Forelimb muscle (tissue), 1 donor: ENCODE results near the gene CLDN2. TPM values are rescaled to one million over a fixed set of nuclear protein-coding genes. Genes with fewer than 3 reads are reported as not detected.
"Not testable (repeated sequence)": the region's sequence is repeated elsewhere in the genome, so short reads cannot be mapped to it uniquely, and the experiment has no call there.

Experiments
- DNase-seq: peaks from one replicate; pipeline ENCODE4 v3.0.0-alpha.2; 2013; ENCODE audit warnings: low read depth
- polyA plus RNA-seq: library from polyadenylated mRNA; unstranded; fragments of 120-200 nt; gene quantifications from one replicate; pipeline ENCODE4 v1.2.1, GENCODE V29; 2013; ENCODE audit not compliant: insufficient read length

Gene CLDN2
- polyA plus RNA-seq, 1 donor = 0.75 TPM

DNA sequence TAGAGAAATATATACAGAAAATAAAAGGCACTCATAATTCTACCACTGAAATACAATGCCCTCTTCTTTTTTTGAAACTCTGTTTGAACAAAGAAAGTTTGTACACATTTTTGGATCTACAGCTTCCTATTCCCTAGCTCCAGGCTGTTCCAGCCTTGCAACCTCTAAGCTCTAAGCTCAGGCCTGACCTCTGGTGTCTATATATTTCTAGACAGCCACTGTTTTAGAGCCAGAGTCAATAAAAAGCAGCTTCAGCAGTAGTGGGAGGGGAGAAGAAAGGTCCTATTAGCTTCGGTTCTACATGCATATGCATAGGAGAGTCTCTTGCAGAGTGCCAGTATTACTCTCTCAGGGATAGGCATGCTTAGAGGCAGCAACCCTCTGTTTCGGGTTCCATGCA is 39.7 kb downstream of the CLDN2 start:
- DNase-seq = no peak

DNA sequence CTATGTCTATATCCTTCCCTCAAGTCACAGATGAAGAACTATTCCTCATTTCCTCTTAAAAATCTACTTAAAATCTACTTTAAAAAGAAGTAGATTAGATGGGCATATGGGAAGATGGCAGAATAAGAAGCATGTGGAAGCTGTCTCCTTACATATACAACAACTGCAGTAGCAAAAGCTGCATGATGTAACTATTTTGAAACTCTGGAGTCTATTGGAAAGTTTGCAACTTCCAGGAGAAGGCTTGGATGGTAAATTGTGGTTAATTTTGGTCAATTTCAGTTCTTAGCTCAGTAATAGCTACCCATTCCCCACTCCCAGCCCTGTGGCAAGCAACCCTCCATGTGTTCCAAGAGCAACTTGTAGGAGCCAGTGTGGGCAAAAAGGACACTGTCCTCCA is 42.9 kb downstream of the CLDN2 start:
- DNase-seq = no peak

DNA sequence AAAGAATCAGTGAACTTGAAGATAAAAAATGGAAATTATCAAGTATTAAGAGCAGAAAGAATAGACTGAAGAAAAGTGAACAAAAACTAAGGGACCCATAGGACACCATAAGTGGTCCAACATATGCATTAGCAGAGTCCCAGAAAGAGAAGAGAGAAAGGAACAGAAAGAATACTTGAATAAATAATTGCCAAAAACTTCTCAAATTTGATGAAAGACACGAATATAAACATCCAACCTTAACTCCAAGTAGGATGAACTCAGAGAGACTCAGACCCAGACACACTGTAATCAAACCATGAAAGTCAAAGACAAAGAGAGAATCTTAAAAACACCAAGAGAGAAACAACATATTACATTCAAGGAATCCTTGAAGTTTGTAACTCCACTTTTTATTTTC is 44.1 kb downstream of the CLDN2 start:
- no peak for DNase-seq

DNA sequence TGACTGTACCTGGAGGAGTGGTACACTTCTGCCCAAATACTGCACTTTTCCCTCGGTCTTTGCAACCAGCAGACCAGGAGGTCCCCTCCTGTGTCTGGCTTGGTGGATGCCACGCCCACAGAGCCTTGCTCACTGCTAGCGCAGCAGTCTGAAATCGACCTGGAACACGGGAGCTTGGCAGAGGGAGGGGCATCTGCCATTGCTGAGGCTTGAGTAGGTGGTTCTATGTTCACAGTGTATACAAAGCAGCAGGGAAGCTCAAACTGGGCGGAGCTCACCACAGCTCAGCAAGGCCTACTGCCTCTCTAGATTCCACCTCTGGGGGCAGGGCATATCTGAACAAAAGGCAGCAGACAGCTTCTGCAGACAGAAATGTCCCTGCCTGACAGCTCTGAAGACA is 46.3 kb downstream of the CLDN2 start:
- not testable (repeated sequence) for DNase-seq

DNA sequence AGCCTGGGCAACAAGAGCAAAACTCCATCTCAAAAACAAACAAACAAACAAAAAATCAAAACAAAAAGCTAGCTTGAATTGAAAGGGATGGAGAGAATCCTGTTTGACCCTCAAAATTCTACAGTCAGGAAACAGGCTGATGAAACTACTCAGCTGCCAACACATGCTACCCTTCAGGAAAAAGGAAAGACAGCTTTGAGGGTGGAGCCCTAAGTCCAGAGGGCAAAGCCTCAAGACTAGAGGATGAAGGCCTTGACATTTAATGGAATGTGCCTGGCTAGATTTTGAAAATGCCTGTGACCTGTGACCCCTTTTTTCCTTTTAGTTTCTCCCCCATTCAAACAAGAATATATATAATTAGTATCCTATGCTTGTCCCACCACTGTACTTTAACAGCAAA is 52.7 kb downstream of the CLDN2 start:
- no peak for DNase-seq

GRCh38 chrX:106973433-106974149 is 53.4 kb downstream of the CLDN2 start:
- no peak for DNase-seq

GRCh38 chrX:106976416-106976815 is 56.2 kb downstream of the CLDN2 start:
- no peak for DNase-seq

Other genes starting within 250 kb of the CLDN2 start
- gene RNF128, start 193.7 kb upstream of the CLDN2 start, polyA plus RNA-seq = not detected
- gene TBC1D8B, start 117.7 kb upstream of the CLDN2 start, polyA plus RNA-seq = 4.6 TPM
- gene RIPPLY1, start 17.1 kb upstream of the CLDN2 start, polyA plus RNA-seq = 0.66 TPM
- 37.0 TPM for gene MORC4, start 79.8 kb downstream of the CLDN2 start, polyA plus RNA-seq
- 9.7 TPM for gene RBM41, start 198.4 kb downstream of the CLDN2 start, polyA plus RNA-seq